Spinal cord (tissue), 10 donors: Measurements from ENCODE around the gene GJC1. TPM values are rescaled to one million over a fixed set of nuclear protein-coding genes. Genes with fewer than 3 reads are reported as not detected.
A peak's percentile ranks its signal among the peaks of the same experiment; 100 is the strongest.

Experiments used
- DNase-seq, 6 donors: peaks; one replicate each; pipeline versions ENCODE4 v3.0.0 to v3.0.0-alpha.2; 2013 to 2015; ENCODE audit warnings: low spot score in 6 of 6, low read depth in 4 of 6
- H3K27ac ChIP-seq: one replicate; pipeline ENCODE4 v1.5.1; 2013; ENCODE audit warnings: low read depth, low read length, control low read depth
- H3K27me3 ChIP-seq: one replicate; pipeline ENCODE4 v1.6.1; 2013; ENCODE audit warnings: low read length; ENCODE audit not compliant: control insufficient read depth, insufficient read depth
- H3K36me3 ChIP-seq: one replicate; pipeline ENCODE4 v1.6.1; 2013; ENCODE audit warnings: low read length; ENCODE audit not compliant: control insufficient read depth, insufficient read depth
- H3K4me1 ChIP-seq: one replicate; pipeline ENCODE4 v1.6.1; 2013; ENCODE audit warnings: low read length; ENCODE audit not compliant: control insufficient read depth, insufficient read depth
- H3K4me3 ChIP-seq: one replicate; pipeline ENCODE4 v1.5.1; 2013; ENCODE audit warnings: low read depth, low read length, control low read depth
- H3K9me3 ChIP-seq: one replicate; pipeline ENCODE4 v1.6.1; 2013; ENCODE audit warnings: low read length; ENCODE audit not compliant: control insufficient read depth, insufficient read depth
- whole genome bisulfite sequencing: methylation state at CpG from one replicate; pipeline ENCODE4 v1.1.5; 2013; ENCODE audit warnings: missing lambda C conversion rate; ENCODE audit not compliant: insufficient coverage; 5-methylcytosine and 5-hydroxymethylcytosine counted together
- polyA plus RNA-seq, 2 donors: library from polyadenylated mRNA; unstranded; fragments of 120-200 nt; gene quantifications; one replicate each; pipeline ENCODE4 v1.2.1, GENCODE V29; 2013; ENCODE audit not compliant: insufficient read length in 2 of 2
- total RNA-seq, 2 donors: library from RNA; depleted of rRNA in 1 of 2; stranded (reverse); fragments of 120-200 nt in 1 of 2; fragments of >200 nt in 1 of 2; gene quantifications; one replicate each; pipeline versions ENCODE4 v1.2.3 to v1.2.4, GENCODE V29; 2013 to 2014
- donor health status: healthy.

The GJC1 gene
- total and polyA plus RNA-seq, 4 donors: 17.9 to 24.3 (median 20.0) TPM

DNA sequence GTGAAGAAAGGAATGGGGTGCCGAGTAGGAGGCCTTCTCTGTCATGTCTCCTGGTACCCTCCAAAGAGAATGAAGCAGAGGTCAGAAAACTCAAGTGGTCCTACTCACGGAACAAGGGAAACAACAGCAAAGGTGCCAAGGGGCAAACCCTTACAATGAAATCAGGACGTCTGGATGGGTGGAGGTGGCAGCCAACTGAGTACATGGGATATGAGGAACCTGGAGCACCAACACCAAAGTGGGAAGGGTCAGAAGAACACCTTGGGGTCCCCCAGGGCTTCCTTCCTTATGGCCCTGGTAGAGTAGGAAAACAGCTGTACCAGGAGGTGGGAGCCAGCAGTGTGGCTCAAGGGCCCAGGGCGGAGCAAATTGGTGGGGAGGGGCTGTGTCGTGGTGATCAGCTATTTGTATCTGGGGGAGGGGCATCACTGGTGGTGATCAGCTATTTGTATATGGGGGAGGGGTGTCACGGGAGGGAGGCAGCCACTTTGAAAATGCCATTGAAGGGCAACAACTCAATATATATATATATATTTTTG, 18.2 kb upstream of the GJC1 start:
- no peak for DNase-seq
- Histone ChIP-seq H3K27ac (no peak overlapping the region), H3K27me3 (no peaks in the 10 kb centered on the region), H3K9me3 (no peaks in the 10 kb centered on the region), H3K4me3 (no peak overlapping the region), H3K36me3 (peaks cover 34% of the 10 kb centered on the region), H3K4me1 (no peaks in the 10 kb centered on the region)
- 63% methylated on average over 5 of the region's 6 CpGs for WGBS

DNA sequence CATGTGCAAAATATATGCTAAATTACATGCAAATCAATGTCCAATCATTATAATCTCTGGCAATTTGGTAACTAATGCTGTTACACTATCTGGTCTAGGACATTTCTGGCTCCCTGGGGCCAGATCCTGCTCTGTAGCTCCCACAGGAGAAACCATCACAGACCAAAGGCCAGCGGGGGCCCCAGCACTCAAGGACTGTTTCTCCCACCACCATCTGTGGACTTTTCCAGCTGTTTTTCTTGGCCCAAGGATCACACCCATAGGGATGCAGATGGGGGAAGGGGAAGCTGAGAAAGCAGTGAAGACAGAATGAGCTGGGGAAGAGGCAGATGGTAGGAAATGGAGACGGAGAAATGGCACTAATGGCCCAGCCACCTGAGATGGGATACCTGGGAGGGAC, 17.5 kb upstream of the GJC1 start, which contains the start of gene HIGD1B:
Gene HIGD1B (plus strand): TSS at position 298 of the 400 bp plus-strand sequence. CDS start 270 bp downstream, outside the sequence.
- H3K27ac ChIP-seq: no peak within 1 kb of the TSS
- H3K9me3 ChIP-seq: no peaks in the 10 kb centered on the region
- no peak for DNase-seq
- H3K36me3 ChIP-seq: peaks cover 26% of the 10 kb centered on the region
- no peaks in the 10 kb centered on the region for H3K4me1 ChIP-seq
- H3K27me3 ChIP-seq: no peaks in the 10 kb centered on the region
- WGBS: 88% methylated on average over 1 of the region's 2 CpGs
- H3K4me3 ChIP-seq: no peak within 1 kb of the TSS

GRCh38 chr17:44846206-44846605, 16.1 kb upstream of the GJC1 start:
- H3K27me3 ChIP-seq: no peaks in the 10 kb centered on the region
- DNase-seq: no peak
- peaks cover 13% of the 10 kb centered on the region for H3K36me3 ChIP-seq
- no peak overlapping the region for H3K27ac ChIP-seq
- no peaks in the 10 kb centered on the region for H3K9me3 ChIP-seq
- no peaks in the 10 kb centered on the region for H3K4me1 ChIP-seq
- WGBS: 71% methylated on average over 8 of the region's 8 CpGs
- H3K4me3 ChIP-seq: no peak overlapping the region

DNA sequence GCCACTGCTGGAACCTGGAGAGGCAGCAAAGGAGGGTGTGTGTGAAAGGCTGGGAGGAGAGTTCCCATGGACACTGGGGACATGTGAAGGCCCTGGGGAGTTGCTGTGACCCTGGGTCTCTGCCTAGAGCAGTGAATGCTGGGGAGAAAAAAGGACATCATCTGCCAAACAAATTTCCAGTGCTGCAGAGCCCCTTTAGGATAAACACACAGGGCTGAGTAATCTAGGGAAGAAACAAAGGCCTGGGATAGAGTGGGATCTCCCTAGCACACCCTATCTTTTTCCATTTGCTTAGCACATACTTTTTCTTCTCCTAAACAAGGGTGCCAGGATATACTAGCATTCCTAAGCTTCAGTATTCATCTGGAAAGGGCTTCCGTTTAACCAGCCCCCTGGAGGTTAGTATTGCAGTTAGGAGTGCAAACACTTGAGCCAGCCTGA, 14.3 kb upstream of the GJC1 start:
- H3K27ac ChIP-seq: no peak overlapping the region
- DNase-seq: peak in 1 of 6 donors; percentile 31
- no peaks in the 10 kb centered on the region for H3K9me3 ChIP-seq
- H3K4me1 ChIP-seq: no peaks in the 10 kb centered on the region
- no peak overlapping the region for H3K4me3 ChIP-seq
- no peaks in the 10 kb centered on the region for H3K27me3 ChIP-seq
- H3K36me3 ChIP-seq: peaks cover under 1% of the 10 kb centered on the region
- no CpG with 5 or more reads among the region's 1 CpG for WGBS

- peak in 1 of 6 donors; percentile 87 for DNase-seq
- no peak overlapping the region for H3K27ac ChIP-seq
- H3K27me3 ChIP-seq: no peaks in the 10 kb centered on the region
- WGBS: 8% methylated on average over 2 of the region's 5 CpGs
- H3K36me3 ChIP-seq: no peaks in the 10 kb centered on the region
- H3K4me1 ChIP-seq: no peaks in the 10 kb centered on the region
- H3K4me3 ChIP-seq: no peak overlapping the region
- H3K9me3 ChIP-seq: no peaks in the 10 kb centered on the region
Observed at GRCh38 chr17:44842748-44843147, 12.7 kb upstream of the GJC1 start.

GRCh38 chr17:44840936-44841335, 10.8 kb upstream of the GJC1 start:
- Histone ChIP-seq H3K36me3 (no peaks in the 10 kb centered on the region), H3K4me1 (no peaks in the 10 kb centered on the region), H3K4me3 (no peak overlapping the region), H3K27ac (no peak overlapping the region), H3K27me3 (no peaks in the 10 kb centered on the region), H3K9me3 (no peaks in the 10 kb centered on the region)
- no peak for DNase-seq
- WGBS: 90% methylated on average over 2 of the region's 3 CpGs

GRCh38 chr17:44840274-44840673, 10.2 kb upstream of the GJC1 start:
- Histone ChIP-seq H3K27ac (no peak overlapping the region), H3K36me3 (no peaks in the 10 kb centered on the region), H3K9me3 (no peaks in the 10 kb centered on the region), H3K4me3 (no peak overlapping the region), H3K27me3 (no peaks in the 10 kb centered on the region), H3K4me1 (no peaks in the 10 kb centered on the region)
- no peak for DNase-seq
- WGBS: 89% methylated on average over 3 of the region's 4 CpGs

- Histone ChIP-seq H3K4me3 (no peak overlapping the region), H3K4me1 (no peaks in the 10 kb centered on the region), H3K9me3 (no peaks in the 10 kb centered on the region), H3K36me3 (no peaks in the 10 kb centered on the region), H3K27ac (no peak overlapping the region), H3K27me3 (no peaks in the 10 kb centered on the region)
- peak in 1 of 6 donors; percentile 58 for DNase-seq
- WGBS: no CpG with 5 or more reads among the region's 2 CpGs
Observed at GRCh38 chr17:44837196-44837595, 7.1 kb upstream of the GJC1 start.

DNA sequence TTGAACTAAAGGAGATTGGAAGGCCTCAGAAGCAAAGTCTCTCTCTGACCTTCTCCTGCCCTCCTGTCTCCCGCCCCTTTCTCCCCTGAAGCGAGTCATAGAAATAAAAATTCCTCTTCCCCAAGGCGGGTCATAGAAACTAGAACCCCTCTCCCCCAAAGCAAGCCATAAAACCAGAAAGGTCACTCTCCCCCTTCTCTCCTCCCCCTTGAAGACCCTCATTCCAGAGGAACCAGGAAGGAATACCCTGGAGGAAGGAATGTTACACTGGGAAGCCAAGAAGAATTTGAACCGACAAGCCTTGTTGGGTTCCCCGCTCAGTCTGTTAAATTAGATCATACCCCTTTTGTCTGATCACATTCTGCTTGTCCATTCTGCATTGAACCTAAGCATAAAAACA, 2.7 kb upstream of the GJC1 start:
- DNase-seq: no peak
- WGBS: no CpG with 5 or more reads among the region's 5 CpGs
- no peak overlapping the region for H3K27ac ChIP-seq
- H3K9me3 ChIP-seq: no peaks in the 10 kb centered on the region
- H3K36me3 ChIP-seq: no peaks in the 10 kb centered on the region
- H3K27me3 ChIP-seq: peaks cover 8% of the 10 kb centered on the region
- H3K4me3 ChIP-seq: no peak overlapping the region
- H3K4me1 ChIP-seq: peaks cover 9% of the 10 kb centered on the region

DNA sequence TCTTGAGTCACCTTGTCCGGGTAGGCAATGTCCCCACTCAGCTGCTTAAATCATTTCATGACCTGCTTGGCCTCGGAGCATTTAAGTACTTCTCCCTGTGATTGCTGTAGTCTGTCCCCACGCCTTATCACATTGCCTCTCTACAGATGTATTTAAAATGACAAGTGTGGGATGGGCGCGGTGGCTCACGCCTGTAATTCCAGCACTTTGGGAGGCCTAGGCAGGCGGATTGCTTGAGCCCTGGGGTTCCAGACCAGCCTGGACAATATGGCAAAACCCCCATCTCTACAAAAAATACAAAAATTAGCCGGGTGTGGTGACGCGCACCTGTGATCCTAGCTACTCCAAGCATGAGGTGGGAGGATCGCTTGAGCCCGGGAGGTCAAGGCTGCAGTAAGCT, 1.3 kb upstream of the GJC1 start:
- 88% methylated on average over 6 of the region's 12 CpGs for WGBS
- no peak overlapping the region for H3K27ac ChIP-seq
- H3K4me3 ChIP-seq: no peak overlapping the region
- no peaks in the 10 kb centered on the region for H3K9me3 ChIP-seq
- peaks cover 8% of the 10 kb centered on the region for H3K27me3 ChIP-seq
- no peaks in the 10 kb centered on the region for H3K36me3 ChIP-seq
- DNase-seq: no peak
- peaks cover 9% of the 10 kb centered on the region for H3K4me1 ChIP-seq
